GM21619 (cell line): ENCODE data around the gene AVPR2.

ENCODE experiments used
- ATAC-seq: cut with Tn5 transposase; IDR thresholded peaks from one replicate; pipeline ENCODE4 v1.9.1; 2021; ENCODE audit not compliant: unreplicated experiment

AVPR2 gene

GRCh38 chrX:153930011-153930910 lies 25.8 kb downstream of the AVPR2 start:
- no peak for ATAC-seq

GRCh38 chrX:153931151-153931550 lies 26.7 kb downstream of the AVPR2 start:
- no peak for ATAC-seq

- no peak for ATAC-seq
These were observed 27.3 kb downstream of the AVPR2 start for GRCh38 chrX:153931748-153932147.

- no peak for ATAC-seq
These were observed 27.9 kb downstream of the AVPR2 start for GRCh38 chrX:153932220-153932915.

GRCh38 chrX:153933748-153934147 lies 29.3 kb downstream of the AVPR2 start:
- no peak for ATAC-seq

- ATAC-seq = peak; percentile 9
These were observed 29.8 kb downstream of the AVPR2 start for GRCh38 chrX:153934148-153934761.

GRCh38 chrX:153934762-153935325 lies 30.4 kb downstream of the AVPR2 start, which contains the start of gene NAA10:
TSS of gene NAA10 (minus strand) at chrX:153935037. CDS start at chrX:153934904, 133 bp downstream.
- peak; percentile 90 for ATAC-seq

GRCh38 chrX:153935326-153935851 lies 30.9 kb downstream of the AVPR2 start:
- ATAC-seq = peak; percentile 20

- no peak for ATAC-seq
These were observed 32.6 kb downstream of the AVPR2 start for GRCh38 chrX:153937056-153937455.

- no peak for ATAC-seq
These were observed 33.8 kb downstream of the AVPR2 start for GRCh38 chrX:153938226-153938786.

GRCh38 chrX:153939573-153939972 lies 35.1 kb downstream of the AVPR2 start:
- no peak for ATAC-seq

GRCh38 chrX:153941336-153942252 lies 37.1 kb downstream of the AVPR2 start:
- ATAC-seq = no peak

GRCh38 chrX:153944140-153944799 lies 39.8 kb downstream of the AVPR2 start, which contains the start of gene RENBP:
TSS of gene RENBP (minus strand) at chrX:153944643. CDS start at chrX:153944610, 33 bp downstream.
- no peak for ATAC-seq

- ATAC-seq = no peak
These were observed 40.3 kb downstream of the AVPR2 start for GRCh38 chrX:153944800-153945150.

GRCh38 chrX:153945956-153946943 lies 41.8 kb downstream of the AVPR2 start:
- no peak for ATAC-seq

- peak; percentile 86 for ATAC-seq
These were observed 42.7 kb downstream of the AVPR2 start for GRCh38 chrX:153947009-153947769.

- no peak for ATAC-seq
These were observed 43.6 kb downstream of the AVPR2 start for GRCh38 chrX:153948002-153948466.
